DOHH2 (cell line): ENCODE data around the gene RIPOR2.

ENCODE experiments used
- H3F3A ChIP-seq: fragments of 200-600 bp; sonication (generic), shearing (Covaris generic); 2 replicates; pipeline ENCODE4 v1.6.0; 2016; ENCODE audit warnings: antibody characterized with exemption, mild to moderate bottlenecking; ENCODE audit not compliant: control insufficient read depth, insufficient read depth
- H3K27ac ChIP-seq: fragments of 200-600 bp; sonication (generic); 2 replicates; pipeline ENCODE4 v1.5.1; 2014; ENCODE audit warnings: low read depth, mild to moderate bottlenecking, low read length, moderate library complexity
- H3K27me3 ChIP-seq: fragments of 200-600 bp; sonication (generic); 2 replicates; pipeline ENCODE4 v1.6.1; 2014; ENCODE audit warnings: mild to moderate bottlenecking, low read length, mixed read lengths; ENCODE audit not compliant: control insufficient read depth
- H3K36me3 ChIP-seq: fragments of 200-600 bp; sonication (generic); 2 replicates; pipeline ENCODE4 v1.6.1; 2014; ENCODE audit warnings: mild to moderate bottlenecking, low read length, moderate library complexity, mixed read lengths; ENCODE audit not compliant: control insufficient read depth
- H3K4me1 ChIP-seq: fragments of 200-600 bp; sonication (generic); 2 replicates; pipeline ENCODE4 v1.6.1; 2014; ENCODE audit warnings: mild to moderate bottlenecking, low read length, mixed read lengths; ENCODE audit not compliant: control insufficient read depth
- H3K4me2 ChIP-seq: fragments of 200-600 bp; sonication (generic); 2 replicates; pipeline ENCODE4 v1.6.0; 2014; ENCODE audit warnings: mild to moderate bottlenecking, low read length, moderate library complexity
- H3K4me3 ChIP-seq: fragments of 200-600 bp; sonication (generic); 2 replicates; pipeline ENCODE4 v1.5.1; 2014; ENCODE audit warnings: mild to moderate bottlenecking, low read length, mixed read lengths
- H3K79me2 ChIP-seq: fragments of 200-600 bp; sonication (generic); 2 replicates; pipeline ENCODE4 v1.6.1; 2014; ENCODE audit warnings: mild to moderate bottlenecking, low read length, mixed read lengths; ENCODE audit not compliant: control insufficient read depth
- H3K9me2 ChIP-seq: fragments of 200-600 bp; sonication (generic); replicated peaks from 2 replicates; pipeline ENCODE4 v1.6.1; 2014; ENCODE audit warnings: mild to moderate bottlenecking, low read length, mixed read lengths; ENCODE audit not compliant: control insufficient read depth
- H3K9me3 ChIP-seq: fragments of 200-600 bp; sonication (generic); 2 replicates; pipeline ENCODE4 v1.6.1; 2014; ENCODE audit warnings: antibody characterized with exemption, low read length, mixed read lengths; ENCODE audit not compliant: control insufficient read depth, insufficient read depth
- H4K20me1 ChIP-seq: fragments of 200-600 bp; sonication (generic); 2 replicates; pipeline ENCODE4 v1.6.0; 2014; ENCODE audit warnings: low read depth, mild to moderate bottlenecking, antibody characterized with exemption, low read length, moderate library complexity; ENCODE audit not compliant: control insufficient read depth, insufficient read depth
- CTCF ChIP-seq: fragments of 200-600 bp; sonication (generic); IDR thresholded peaks from one replicate; pipeline ENCODE4 v1.5.1; 2014; ENCODE audit warnings: antibody characterized with exemption, mild to moderate bottlenecking, low read depth, low read length; ENCODE audit not compliant: poor library complexity, severe bottlenecking
- EZH2phosphoT487 ChIP-seq: fragments of 200-600 bp; sonication (generic); IDR thresholded peaks from 2 replicates; pipeline ENCODE4 v1.6.1; 2017; ENCODE audit warnings: borderline replicate concordance, mild to moderate bottlenecking, antibody characterized with exemption, low read length, moderate library complexity, mixed read lengths

RIPOR2 gene

GRCh38 chr6:24883618-24884017 lies 52.1 kb downstream of the RIPOR2 start:
- no peaks in the 10 kb centered on the region for H3K27me3 ChIP-seq

GRCh38 chr6:24882835-24883555 lies 52.8 kb downstream of the RIPOR2 start:
- Histone ChIP-seq H3K36me3 (peaks cover 64% of the 10 kb centered on the region), H3K4me1 (peaks cover 83% of the 10 kb centered on the region), H3K27me3 (no peaks in the 10 kb centered on the region), H3K4me3 (peak overlapping the region; percentile 46), H3K4me2 (peak overlapping the region; percentile 58), H4K20me1 (no peaks in the 10 kb centered on the region), H3K27ac (peak overlapping the region; percentile 98), H3F3A (peaks cover 25% of the 10 kb centered on the region), H3K9me2 (no peaks in the 10 kb centered on the region), H3K9me3 (peaks cover 5% of the 10 kb centered on the region; the same call in 1 of the 2 replicates), H3K79me2 (peaks cover 94% of the 10 kb centered on the region)
- TF ChIP-seq CTCF (no peak), EZH2phosphoT487 (no peak)

More at GRCh38 chr6:24883618-24884017, 52.1 kb downstream of the RIPOR2 start:
- peaks cover 89% of the 10 kb centered on the region for H3K4me1 ChIP-seq
- peak overlapping the region; percentile 58 for H3K4me2 ChIP-seq
- TF ChIP-seq CTCF, result no peak
- no peak for TF ChIP-seq EZH2phosphoT487
- H3K79me2 ChIP-seq, result peaks cover 94% of the 10 kb centered on the region
- H3K9me3 ChIP-seq, result 0 out of 2 replicates have a peak, but pooled peaks cover 3% of the 10 kb centered on the region
- no peaks in the 10 kb centered on the region for H3K9me2 ChIP-seq
- peaks cover 28% of the 10 kb centered on the region for H3F3A ChIP-seq
- H3K27ac ChIP-seq, result peak overlapping the region; percentile 98
- H3K4me3 ChIP-seq, result peak overlapping the region; percentile 46
- H4K20me1 ChIP-seq, result no peaks in the 10 kb centered on the region
- peaks cover 63% of the 10 kb centered on the region for H3K36me3 ChIP-seq

GRCh38 chr6:24882295-24882694 lies 53.5 kb downstream of the RIPOR2 start:
- H3K27ac ChIP-seq, result peak overlapping the region; percentile 98
- H3K4me2 ChIP-seq, result peak overlapping the region; percentile 58
- H3K79me2 ChIP-seq, result peaks cover 94% of the 10 kb centered on the region
- peaks cover 68% of the 10 kb centered on the region for H3K36me3 ChIP-seq
- H3F3A ChIP-seq, result peaks cover 23% of the 10 kb centered on the region
- H3K4me1 ChIP-seq, result peaks cover 81% of the 10 kb centered on the region
- TF ChIP-seq CTCF (no peak), EZH2phosphoT487 (no peak)
- no peaks in the 10 kb centered on the region for H4K20me1 ChIP-seq
- peak overlapping the region; percentile 46 for H3K4me3 ChIP-seq
- H3K9me3 ChIP-seq, result peaks cover 10% of the 10 kb centered on the region; the same call in 1 of the 2 replicates
- no peaks in the 10 kb centered on the region for H3K9me2 ChIP-seq
- no peaks in the 10 kb centered on the region for H3K27me3 ChIP-seq
